ENCODE data around the gene MTR.

- TF ChIP-seq, protein P1, sequence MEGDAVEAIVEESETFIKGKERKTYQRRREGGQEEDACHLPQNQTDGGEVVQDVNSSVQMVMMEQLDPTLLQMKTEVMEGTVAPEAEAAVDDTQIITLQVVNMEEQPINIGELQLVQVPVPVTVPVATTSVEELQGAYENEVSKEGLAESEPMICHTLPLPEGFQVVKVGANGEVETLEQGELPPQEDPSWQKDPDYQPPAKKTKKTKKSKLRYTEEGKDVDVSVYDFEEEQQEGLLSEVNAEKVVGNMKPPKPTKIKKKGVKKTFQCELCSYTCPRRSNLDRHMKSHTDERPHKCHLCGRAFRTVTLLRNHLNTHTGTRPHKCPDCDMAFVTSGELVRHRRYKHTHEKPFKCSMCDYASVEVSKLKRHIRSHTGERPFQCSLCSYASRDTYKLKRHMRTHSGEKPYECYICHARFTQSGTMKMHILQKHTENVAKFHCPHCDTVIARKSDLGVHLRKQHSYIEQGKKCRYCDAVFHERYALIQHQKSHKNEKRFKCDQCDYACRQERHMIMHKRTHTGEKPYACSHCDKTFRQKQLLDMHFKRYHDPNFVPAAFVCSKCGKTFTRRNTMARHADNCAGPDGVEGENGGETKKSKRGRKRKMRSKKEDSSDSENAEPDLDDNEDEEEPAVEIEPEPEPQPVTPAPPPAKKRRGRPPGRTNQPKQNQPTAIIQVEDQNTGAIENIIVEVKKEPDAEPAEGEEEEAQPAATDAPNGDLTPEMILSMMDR (IDR thresholded peaks at IDR 0.05; ENCODE audit: low read depth, low read length) = no peak
- TF ChIP-seq EZH2phosphoT487 (IDR thresholded peaks at IDR 0.05; ENCODE audit: low read depth) = no peak
Measured at GRCh38 chr1:236945002-236945401, 149.9 kb downstream of the MTR start.
